ENCODE results near the gene ACLY. TPM values are rescaled to one million over a fixed set of nuclear protein-coding genes. Genes with fewer than 3 reads are reported as not detected.

ACLY gene
- polyA plus RNA-seq, 1 donor (not counting 4 experiments of a cell fraction or from before 2014, with no cell fraction given), result 363 TPM

GRCh38 chr17:41864498-41864835, 54.3 kb downstream of the ACLY start:
- TF ChIP-seq EZH2 (IDR thresholded peaks at IDR 0.05; ENCODE audit: low read length) (no peak), CTCF (optimal IDR thresholded peaks at IDR 0.05 in 1 of 3, IDR thresholded peaks at IDR 0.05 in 1 of 3, conservative IDR thresholded peaks at IDR 0.05 in 1 of 3; ENCODE audit: extremely low read depth in 1 of 3, insufficient read depth in 2 of 3, low read length in 3 of 3) (no peak)
- FAIRE-seq (no peak), DNase-seq (ENCODE audit: low read depth, low spot score) (no peak)
- H3K4me3 ChIP-seq (ENCODE audit: control insufficient read depth in 2 of 3, extremely low read depth in 1 of 3, insufficient read depth in 2 of 3, low read depth in 1 of 3, low read length in 3 of 3), result peak overlapping the region; percentile 92 to 95 (median 93)
- H3K27me3 ChIP-seq (ENCODE audit: control insufficient read depth, extremely low read depth, insufficient read depth, low read length), result no peaks in the 10 kb centered on the region
- H3K4me1 ChIP-seq (ENCODE audit: control insufficient read depth, extremely low read depth, insufficient read depth, low read length), result peaks cover 18% of the 10 kb centered on the region
- no peaks in the 10 kb centered on the region for H3K9me3 ChIP-seq (ENCODE audit: control insufficient read depth, low read depth, low read length)
- peaks cover 8 to 19% of the 10 kb centered on the region in 2 experiments for H3K36me3 ChIP-seq (ENCODE audit: control insufficient read depth in 2 of 2, extremely low read depth in 1 of 2, insufficient read depth in 2 of 2, low read length in 2 of 2)
- H3K9me1 ChIP-seq (ENCODE audit: control insufficient read depth, extremely low read depth, insufficient read depth, low read length), result no peaks in the 10 kb centered on the region
- H3K9ac ChIP-seq (ENCODE audit: control insufficient read depth, extremely low read depth, insufficient read depth, low read length), result peak overlapping the region; percentile 95
- peaks cover 49% of the 10 kb centered on the region for H3K79me2 ChIP-seq (ENCODE audit: control insufficient read depth, insufficient read depth, low read length)
- peaks cover 2% of the 10 kb centered on the region for H4K20me1 ChIP-seq (ENCODE audit: control insufficient read depth, extremely low read depth, insufficient read depth, low read length)
- peak overlapping the region; percentile 82 for H3K4me2 ChIP-seq (ENCODE audit: control insufficient read depth, extremely low read depth, insufficient read depth, low read depth, low read length)
- H3K27ac ChIP-seq (ENCODE audit: control insufficient read depth, insufficient read depth, low read length), result peak overlapping the region; percentile 79
- peak overlapping the region; percentile 88 for H2AFZ ChIP-seq (ENCODE audit: control insufficient read depth, low read length)
- dilution Hi-C loops (cut with MboI; ENCODE audit: extremely low pct_ligation_motif_present, low sequenced_read_pairs), result no loop called here

- TF ChIP-seq CTCF (optimal IDR thresholded peaks at IDR 0.05 in 1 of 3, IDR thresholded peaks at IDR 0.05 in 1 of 3, conservative IDR thresholded peaks at IDR 0.05 in 1 of 3; ENCODE audit: extremely low read depth in 1 of 3, insufficient read depth in 2 of 3, low read length in 3 of 3), result no peak
- TF ChIP-seq EZH2 (IDR thresholded peaks at IDR 0.05; ENCODE audit: low read length), result no peak
- Histone ChIP-seq H3K27me3 (ENCODE audit: control insufficient read depth, extremely low read depth, insufficient read depth, low read length) (no peaks in the 10 kb centered on the region), H3K4me2 (ENCODE audit: control insufficient read depth, extremely low read depth, insufficient read depth, low read depth, low read length) (peak overlapping the region; percentile 82), H3K4me3 (ENCODE audit: control insufficient read depth in 2 of 3, extremely low read depth in 1 of 3, insufficient read depth in 2 of 3, low read depth in 1 of 3, low read length in 3 of 3) (peak overlapping the region in 2 of 3 experiments; percentile 92 to 95), H3K36me3 (ENCODE audit: control insufficient read depth in 2 of 2, extremely low read depth in 1 of 2, insufficient read depth in 2 of 2, low read length in 2 of 2) (peaks cover 3 to 12% of the 10 kb centered on the region in 2 experiments), H3K9me3 (ENCODE audit: control insufficient read depth, low read depth, low read length) (no peaks in the 10 kb centered on the region), H4K20me1 (ENCODE audit: control insufficient read depth, extremely low read depth, insufficient read depth, low read length) (peaks cover 2% of the 10 kb centered on the region), H3K79me2 (ENCODE audit: control insufficient read depth, insufficient read depth, low read length) (peaks cover 56% of the 10 kb centered on the region), H3K27ac (ENCODE audit: control insufficient read depth, insufficient read depth, low read length) (no peak overlapping the region), H3K9me1 (ENCODE audit: control insufficient read depth, extremely low read depth, insufficient read depth, low read length) (no peaks in the 10 kb centered on the region), H3K9ac (ENCODE audit: control insufficient read depth, extremely low read depth, insufficient read depth, low read length) (peak overlapping the region; percentile 95), H3K4me1 (ENCODE audit: control insufficient read depth, extremely low read depth, insufficient read depth, low read length) (peaks cover 17% of the 10 kb centered on the region), H2AFZ (ENCODE audit: control insufficient read depth, low read length) (no peak overlapping the region)
- DNase-seq (ENCODE audit: low read depth, low spot score) (no peak), FAIRE-seq (no peak)
- dilution Hi-C loops (cut with MboI; ENCODE audit: extremely low pct_ligation_motif_present, low sequenced_read_pairs), result no loop called here
These were observed 55.5 kb downstream of the ACLY start for GRCh38 chr17:41863074-41863848.
